ENCODE data around the gene MUC6.

DNA sequence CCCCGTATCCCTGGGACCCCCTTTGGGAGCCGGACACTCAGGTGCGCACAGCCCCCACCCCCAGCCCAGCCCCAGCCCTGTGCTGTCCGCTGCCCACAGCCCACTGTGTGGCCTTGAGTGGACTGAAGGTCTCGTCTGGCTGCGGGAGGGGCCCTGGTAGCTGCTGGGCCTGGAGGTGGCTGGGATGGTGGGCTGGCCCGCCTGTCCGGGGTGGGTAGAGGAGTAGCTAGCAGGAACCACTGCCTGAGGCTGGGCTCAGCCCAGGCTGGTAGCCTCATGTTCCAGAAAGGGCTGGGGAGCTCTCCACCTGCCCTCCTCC is 4.6 kb upstream of the MUC6 start:
- TF ChIP-seq REST (IDR thresholded peaks at IDR 0.05; ENCODE audit: insufficient read depth in 1 of 2, low read depth in 2 of 2, low read length in 2 of 2), result no peak
- TF ChIP-seq POLR2AphosphoS5 (IDR thresholded peaks at IDR 0.05; ENCODE audit: low read depth, low read length), result no peak
- TF ChIP-seq TAF1 (IDR thresholded peaks at IDR 0.05; ENCODE audit: borderline replicate concordance, insufficient read depth, low read length), result no peak
- TF ChIP-seq SIN3A (IDR thresholded peaks at IDR 0.05; ENCODE audit: borderline replicate concordance, insufficient read depth, low read length), result no peak

Data from PFSK-1 (cell line).